ENCODE measurements around the gene PDE8B.

PDE8B gene

DNA sequence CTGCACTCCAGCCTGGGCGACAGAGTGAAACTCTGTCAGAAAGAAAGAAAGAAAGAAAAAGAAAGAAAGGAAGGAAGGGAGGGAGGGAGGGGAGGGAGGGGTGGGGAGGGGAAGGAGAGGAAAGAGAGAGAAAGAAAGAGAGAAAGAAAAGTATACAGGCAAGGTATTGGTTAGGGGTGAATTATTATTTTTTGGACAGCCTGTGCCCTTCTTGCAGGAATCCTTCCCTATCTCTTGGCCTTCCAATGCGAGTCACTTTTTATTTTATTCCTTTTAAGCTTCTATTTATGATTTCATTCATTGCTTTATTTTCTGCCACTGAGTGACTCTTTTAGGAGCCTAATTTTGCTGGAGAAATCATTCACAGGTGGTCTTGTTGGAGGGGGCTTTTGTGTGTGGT, 98.7 kb downstream of the PDE8B start:
- no peak overlapping the region for H3K27ac ChIP-seq

DNA sequence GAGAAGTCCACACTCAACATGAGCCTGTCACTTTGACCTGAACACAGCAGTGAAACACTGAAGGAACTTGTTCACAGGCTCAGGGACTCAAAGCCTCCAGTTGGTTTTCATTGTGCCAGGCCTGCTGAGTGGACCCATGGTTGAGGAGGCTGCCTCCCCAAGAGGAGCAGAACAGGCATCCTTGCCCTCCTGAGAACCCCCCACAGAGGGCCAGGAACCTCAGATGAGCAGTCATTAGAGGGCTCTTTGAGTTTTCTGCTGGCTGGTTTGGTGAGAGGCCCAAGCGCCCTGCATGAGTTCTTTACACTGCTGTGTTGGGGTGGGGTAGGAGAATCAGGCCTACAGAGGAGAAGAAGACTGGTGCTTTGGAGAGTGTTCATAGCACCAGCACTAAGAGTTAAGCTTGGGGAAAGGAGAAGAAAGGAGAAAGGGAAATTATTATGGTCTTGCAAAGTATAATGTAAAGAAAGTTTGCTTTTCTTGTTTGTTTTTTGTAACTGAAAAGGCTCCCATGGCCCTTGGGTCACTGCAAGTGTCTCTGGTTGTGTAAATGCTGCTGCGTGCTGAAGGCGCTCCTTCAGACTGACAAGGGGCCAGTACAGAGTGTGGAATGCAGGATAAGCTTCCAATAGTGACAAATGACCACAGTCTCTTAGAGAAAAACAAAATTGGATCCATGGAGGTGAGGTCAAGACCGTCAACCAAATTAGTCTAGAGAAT, 100.2 kb downstream of the PDE8B start:
- Histone ChIP-seq H3K27ac (no peak overlapping the region), H3K4me3 (no peak overlapping the region)

More for the DNA sequence above, 98.7 kb downstream of the PDE8B start:
- H3K4me3 ChIP-seq = no peak overlapping the region

DNA sequence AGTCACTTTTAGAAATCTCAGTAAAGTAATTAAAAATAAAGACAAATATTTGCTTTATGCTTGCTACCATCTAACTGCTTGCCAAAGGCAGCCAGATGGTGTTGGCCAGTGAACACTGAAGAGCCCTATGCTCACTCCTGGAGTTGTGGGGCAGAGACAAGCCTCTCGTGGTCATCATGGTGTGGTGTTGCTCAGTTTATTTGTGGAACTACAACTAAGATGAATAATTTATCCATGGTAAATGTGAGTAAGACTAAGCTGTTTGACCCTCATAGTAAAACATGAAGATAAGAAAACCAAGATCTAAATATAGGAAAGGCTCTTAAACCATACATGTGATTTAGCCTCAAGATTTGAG, 100.7 kb downstream of the PDE8B start:
- Histone ChIP-seq H3K27ac (no peak overlapping the region), H3K4me3 (no peak overlapping the region)

DNA sequence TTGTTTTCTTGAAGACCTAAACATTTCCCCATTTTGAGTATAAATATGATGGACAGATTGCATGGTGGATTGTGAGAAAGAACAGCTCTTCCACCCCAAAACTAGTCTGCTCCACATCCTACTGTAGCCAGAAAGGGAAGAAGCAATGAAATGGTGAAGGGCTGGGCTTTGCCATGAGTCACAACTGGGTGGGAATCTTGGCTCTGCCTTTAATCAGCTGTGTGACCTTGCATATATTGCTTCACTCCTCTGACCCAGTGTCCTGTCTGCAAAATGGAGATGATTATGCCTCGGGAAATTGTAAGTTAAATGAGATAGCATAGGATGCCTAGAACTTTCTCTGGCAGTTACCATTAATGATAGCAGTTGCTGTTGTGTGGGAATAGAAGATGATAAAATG, 101.9 kb downstream of the PDE8B start:
- no peak overlapping the region for H3K4me3 ChIP-seq
- no peak overlapping the region for H3K27ac ChIP-seq

DNA sequence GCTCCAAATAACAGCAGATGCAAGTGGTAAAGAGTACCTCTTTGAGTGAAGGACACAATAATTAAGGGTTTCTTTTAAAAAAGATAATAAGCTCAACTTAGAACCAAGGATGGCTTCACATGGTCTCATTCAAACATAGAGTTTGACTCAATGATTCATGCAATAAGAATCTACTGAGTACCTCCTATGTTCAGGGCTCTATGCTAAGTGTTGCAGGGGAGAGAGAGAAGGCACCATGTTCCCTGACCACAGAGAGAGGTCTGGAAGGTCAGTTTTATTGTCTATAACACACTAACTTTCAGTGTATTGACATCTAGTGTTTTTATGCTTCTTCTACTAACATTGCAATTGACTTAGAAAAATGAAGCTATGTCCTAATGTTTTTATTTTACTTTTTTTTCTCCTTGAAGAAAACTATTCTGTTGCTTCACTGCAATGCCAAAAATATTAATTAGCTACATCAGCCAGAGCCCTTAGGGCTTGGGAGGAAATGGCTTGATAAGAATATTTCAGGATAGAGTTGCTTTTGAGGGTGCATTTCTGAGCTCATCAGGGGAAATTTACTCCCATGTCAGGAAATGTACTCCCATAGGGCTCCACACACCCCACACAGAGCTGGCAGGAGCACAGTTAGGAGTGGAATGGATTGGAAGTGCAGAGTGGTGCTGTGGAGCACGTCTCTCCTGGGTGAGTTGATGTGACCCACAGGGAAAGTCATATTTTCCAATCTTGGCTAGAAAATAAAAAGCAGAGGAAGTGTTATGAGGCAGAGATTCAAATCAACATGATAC, 106.6 kb downstream of the PDE8B start:
- no peak overlapping the region for H3K27ac ChIP-seq
- H3K4me3 ChIP-seq = no peak overlapping the region

DNA sequence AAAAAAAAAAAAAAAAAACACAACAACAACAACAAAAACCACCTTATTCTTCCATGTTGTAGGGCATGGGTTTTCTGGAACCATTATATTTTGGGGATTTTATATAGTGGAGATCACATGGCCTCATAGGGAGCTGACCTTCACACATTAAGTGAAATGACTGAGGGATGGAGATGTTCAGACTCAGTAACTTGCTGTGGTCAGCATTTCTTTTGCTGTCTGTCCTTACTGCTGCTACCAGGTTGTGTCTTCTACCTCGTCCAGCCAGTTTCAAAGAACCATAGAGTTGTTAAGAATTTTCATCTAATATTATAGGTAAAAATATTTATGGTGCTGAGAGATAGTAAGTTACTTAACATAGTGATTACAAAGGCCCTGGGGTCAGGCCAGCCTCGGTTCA, 107.6 kb downstream of the PDE8B start:
- Histone ChIP-seq H3K4me3 (no peak overlapping the region), H3K27ac (no peak overlapping the region)

DNA sequence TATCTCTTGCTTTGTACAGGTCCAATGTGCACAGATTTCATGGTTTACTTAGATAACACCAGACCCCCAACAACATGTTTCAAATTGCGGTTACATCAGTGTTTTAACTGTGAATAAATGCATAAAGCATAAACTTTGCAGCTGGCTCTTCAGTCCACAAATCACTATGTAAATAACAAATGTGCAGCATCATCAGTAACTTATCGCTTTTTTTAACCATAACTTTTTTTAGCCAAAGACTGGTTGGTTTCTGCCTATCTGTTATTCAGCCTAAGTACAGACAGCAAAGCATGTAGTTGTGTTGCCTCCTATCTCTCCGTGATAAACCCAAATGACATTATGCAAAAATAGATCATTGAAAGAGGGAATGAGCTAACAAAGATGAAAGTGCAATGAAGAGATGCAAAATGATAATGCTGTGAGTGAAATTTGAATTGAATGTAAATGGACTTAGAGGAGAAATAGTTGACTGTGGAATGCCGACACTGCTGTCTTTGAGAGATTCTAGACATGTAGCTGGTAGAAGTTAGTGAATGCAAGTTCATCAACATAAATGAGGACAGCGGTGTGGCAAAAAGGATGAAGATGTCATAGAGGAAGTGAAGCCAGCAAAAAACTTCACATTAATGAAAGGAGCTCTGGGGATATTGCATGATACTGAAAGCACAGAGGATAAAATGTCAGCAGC, 108.8 kb downstream of the PDE8B start:
- Histone ChIP-seq H3K4me3 (no peak overlapping the region), H3K27ac (no peak overlapping the region)

DNA sequence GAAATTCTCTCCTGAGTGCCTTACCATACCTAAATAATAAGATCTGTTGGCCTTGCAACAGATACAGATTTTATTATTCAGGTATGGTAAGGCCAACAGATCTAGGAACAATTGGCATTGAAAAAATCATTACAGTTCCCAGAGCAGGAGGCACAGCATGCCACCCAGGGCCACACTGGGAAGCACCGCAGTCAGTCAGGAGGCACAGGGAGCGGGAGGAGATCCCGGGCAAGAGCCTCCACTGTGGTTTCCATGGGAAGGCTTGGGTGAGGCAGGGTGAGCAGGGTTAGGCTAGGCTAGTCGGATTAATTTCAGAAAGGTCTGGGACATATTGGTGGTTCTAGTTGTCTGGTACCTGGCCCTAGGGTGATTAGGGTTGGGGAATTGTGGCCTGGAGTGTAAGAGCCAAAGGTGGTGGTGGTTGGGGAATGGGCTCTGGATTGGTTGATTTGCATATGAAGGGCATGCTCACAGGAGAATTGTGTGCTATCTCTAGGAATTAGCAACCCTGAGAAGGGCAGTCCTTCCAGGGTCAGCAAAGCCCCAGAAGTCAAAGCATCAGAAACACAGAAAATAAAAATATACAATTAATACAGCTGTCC, 111.4 kb downstream of the PDE8B start:
- no peak overlapping the region for H3K27ac ChIP-seq
- H3K4me3 ChIP-seq = no peak overlapping the region

DNA sequence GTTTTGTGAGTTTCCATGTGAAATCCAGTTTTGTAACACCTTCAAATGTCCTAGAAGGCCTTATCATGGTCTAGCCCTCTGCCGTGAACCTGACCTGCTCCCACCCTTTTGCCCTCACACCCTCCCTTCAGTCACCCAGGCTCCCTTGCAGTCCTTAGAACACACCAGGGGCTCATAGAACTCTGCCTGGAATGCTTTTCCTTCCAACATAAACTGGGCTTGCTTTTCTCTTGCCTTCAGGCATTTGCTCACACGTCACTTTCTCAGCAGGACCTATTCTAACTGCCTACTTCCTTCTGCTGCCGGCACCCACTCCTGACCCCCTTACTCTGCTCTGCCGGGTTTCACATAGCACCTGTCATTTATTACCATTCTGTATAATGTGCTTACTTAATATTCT, 111.9 kb downstream of the PDE8B start:
- Histone ChIP-seq H3K4me3 (no peak overlapping the region), H3K27ac (no peak overlapping the region)

DNA sequence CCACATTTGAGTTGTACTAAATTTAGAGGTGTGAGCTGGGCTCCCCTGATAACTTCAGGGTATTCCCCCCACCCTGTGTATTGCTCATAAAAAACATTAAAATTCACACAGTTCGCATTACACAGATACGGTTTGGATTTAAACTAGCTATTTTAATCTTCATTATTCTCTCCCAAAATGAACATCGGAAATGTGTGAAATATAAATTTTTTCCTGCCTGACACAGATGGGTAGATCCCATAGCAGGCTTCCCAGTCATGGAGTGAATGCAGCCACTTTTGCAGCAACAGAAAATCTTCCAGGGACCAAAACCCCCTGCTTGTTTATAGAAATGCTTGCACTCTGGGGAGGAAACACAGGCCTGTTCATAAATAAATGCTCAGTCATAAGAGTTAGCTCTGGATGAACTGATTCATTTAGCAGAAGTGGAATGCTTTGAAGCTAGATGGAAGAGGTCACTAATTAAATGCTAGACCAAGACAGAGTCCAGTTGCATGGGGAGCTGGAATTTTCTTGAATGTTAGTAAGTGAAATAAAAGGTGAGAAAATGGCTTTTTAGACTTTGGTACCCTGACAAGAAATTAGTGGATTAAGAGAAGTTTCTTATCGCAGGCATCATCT, 115.6 kb downstream of the PDE8B start:
- Histone ChIP-seq H3K27ac (no peak overlapping the region), H3K4me3 (no peak overlapping the region)

DNA sequence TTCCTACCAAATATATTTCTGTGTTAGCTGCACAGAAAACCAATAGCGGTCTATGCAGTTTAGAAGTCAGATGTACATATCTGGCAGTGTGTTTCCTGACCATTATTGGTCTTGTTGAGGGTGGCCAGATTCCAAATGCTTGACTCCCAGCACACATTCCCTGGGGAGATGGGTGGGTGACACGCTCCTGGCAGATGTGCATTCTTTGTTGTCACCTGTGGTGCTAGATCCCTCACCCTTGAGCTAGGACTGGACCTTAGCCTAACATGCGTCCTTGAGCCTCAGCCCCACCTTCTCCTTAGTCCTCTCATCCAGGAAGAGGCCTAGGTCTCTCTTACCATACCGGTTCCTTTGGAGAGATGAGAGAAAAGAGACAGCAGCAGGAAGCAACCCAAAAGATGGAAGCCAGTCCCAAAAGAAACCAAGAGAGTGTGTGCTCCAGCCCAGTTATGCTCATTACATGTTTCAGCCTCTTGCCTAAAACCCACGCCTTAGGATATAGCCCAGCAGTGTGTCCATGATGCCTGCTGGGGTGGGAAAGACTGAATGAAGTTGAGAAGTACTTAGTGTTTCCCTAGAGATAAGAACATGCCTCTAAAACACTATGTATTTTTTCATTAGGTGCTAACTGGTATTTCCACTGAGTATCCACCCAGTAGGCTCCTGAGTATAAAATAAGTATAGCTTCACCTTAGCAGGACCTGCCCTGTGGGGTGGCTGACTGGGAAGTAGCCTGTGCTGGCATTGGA, 116.7 kb downstream of the PDE8B start:
- no peak overlapping the region for H3K27ac ChIP-seq
- no peak overlapping the region for H3K4me3 ChIP-seq

DNA sequence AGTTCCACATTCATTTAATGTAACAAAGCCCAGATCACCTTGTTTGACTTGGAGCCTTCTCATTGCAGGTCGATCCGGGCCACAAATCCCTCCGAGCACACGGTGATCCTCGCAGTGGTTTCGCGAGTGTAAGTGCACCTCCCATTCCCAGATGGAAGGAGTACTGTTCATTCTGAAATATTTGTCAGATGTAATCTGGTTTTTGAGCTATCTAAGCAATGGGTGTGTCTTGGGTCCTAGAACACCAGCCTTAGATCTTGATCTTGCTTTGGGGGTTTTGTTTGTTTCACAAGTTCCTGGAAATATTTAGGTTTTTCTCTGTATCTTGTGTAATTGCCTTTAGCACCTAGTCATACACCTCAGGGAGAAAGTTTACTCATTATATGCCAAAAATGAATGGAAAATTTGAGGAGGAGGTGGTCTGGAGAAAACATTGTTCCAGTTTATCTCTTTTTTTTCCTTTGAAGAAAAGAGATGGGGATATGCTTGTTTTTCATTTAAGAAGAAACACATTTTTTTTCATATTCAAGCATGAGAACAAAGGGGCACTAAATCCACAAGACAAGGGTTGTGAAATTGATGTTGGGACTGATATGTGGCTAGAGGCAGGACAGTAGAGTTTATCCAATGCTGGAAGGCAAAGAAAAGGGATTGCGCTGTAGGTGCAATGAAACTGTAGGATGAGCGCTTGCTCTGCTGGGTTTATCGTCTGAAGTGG, 118.6 kb downstream of the PDE8B start:
- no peak overlapping the region for H3K4me3 ChIP-seq
- H3K27ac ChIP-seq = no peak overlapping the region

DNA sequence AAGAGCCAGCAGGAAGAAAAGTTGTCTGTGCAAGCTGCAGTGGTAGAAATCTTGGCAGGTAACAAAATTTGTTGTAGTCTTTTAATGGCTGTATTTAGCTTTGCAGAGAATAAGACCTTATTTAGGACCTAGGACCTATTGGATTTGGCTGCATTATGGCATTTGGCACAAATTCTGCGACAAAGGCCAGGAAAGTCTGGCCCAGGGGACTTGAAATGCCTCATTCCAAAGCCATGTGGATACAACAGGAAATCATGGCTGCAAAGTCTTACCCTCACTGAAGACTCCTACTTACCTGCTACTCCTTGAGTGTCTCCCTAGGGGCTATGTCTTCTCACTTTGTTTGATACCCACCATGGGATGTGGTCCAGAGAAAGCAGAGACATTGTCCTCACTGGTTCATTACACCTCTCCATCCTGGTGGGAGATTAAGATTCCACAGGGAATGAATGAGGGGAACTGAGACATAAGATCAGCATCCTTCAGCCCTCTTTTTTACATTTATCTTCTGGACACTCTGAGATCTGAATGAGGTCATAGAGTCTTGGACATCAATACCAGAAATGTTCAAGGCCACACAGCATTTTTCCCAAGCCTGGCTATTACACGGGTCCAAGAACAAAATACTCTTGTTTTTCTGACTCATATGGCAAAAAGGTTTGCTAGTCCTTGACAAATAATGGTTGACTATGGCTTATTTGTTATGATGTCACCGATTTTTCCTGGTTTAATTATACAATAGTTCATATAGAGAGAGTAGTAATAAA, 119.4 kb downstream of the PDE8B start:
- no peak overlapping the region for H3K27ac ChIP-seq
- no peak overlapping the region for H3K4me3 ChIP-seq

DNA sequence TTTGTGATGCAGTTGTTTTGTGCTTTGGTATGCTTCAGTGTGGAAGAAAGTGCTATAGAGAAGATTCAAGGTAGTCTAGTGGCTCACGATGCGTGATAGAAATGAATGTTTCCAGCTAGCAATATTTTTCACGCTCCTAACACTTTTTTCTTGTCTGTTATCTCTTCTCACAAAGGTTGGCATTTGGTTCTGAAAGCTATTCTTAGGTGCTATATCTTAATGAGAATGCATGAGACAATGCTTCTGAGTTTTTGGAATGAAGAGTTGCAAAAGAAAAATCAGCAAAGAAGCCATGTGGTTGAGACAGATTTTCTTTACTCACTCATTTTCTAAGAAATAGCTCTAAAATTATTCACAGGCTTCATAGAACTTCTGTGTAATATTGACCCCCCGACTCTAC, 122.6 kb downstream of the PDE8B start:
- Histone ChIP-seq H3K27ac (no peak overlapping the region), H3K4me3 (no peak overlapping the region)

DNA sequence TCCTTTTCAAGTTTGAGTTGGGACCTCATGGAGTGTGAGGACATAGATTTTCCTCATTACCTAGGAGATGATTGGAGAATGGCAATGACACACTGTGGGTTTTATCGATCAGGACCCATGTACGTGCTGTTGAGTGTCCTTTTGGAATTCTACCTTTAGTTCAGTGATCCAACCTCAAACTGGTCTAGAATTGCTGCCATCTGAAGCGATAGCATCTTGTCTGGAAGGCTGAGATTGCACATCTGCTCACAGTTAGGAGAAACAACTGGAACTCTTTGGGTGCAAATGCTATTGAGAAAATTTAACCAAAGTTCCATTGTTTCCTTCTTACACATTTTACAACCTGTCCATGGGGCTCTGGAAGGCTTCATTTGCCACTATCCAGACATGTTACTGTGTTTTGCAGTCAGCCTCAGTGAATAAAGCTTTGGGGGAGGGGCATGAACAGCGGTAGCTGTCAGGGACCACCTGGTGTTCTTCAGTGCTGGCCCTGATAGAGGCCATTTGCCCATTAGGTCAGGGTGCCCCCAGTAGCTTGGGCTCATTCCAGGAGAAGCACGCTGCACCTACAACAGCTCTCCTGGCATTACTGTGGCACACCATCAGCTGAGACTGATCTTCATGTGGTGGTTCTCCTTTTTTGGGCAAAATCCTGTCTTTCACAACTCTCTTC, 123.1 kb downstream of the PDE8B start:
- no peak overlapping the region for H3K27ac ChIP-seq
- H3K4me3 ChIP-seq = no peak overlapping the region

DNA sequence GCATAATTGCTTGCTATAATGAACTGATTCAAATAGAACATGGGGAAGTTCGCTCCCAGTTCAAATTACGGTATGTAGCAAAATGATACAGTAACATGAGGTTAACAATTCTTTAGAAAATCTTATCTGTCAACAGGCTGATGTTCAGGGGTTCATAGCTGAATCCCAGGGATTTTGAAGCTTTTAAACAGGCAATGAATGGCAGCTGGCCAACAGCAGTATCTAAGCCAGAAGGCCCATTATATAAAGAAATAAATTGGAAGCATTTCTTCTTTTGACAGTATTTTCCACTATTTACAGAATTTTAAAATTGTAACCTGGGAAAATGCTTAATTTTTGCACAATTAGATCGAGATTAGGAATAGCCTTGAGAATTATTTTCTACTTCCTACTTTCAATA, 126.8 kb downstream of the PDE8B start:
- Histone ChIP-seq H3K27ac (no peak overlapping the region), H3K4me3 (no peak overlapping the region)

DNA sequence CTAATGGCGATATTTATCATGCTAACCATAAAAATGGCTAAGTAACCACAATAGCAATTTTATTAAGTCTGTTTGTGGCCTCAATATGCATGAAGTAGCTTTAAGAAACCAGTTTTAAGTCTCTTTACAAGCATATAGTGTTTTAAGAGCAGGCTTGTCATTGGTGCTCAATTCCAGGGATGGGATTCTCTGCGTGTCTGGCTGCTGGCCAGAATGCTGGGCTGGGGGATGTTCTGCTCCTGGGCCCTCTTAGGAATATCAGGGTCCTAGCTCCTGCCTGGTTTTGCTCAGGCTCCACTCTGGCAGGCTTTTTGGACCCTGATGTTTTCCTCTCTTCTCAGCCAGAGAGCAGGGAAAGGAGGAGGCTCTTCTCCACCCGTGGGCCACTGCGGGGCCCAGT, 127.2 kb downstream of the PDE8B start:
- H3K27ac ChIP-seq = no peak overlapping the region
- H3K4me3 ChIP-seq = no peak overlapping the region
